Progenitor cell of endocrine pancreas (in vitro differentiated cells): ENCODE measurements around the gene FMO5. TPM values are rescaled to one million over a fixed set of nuclear protein-coding genes. Genes with fewer than 3 reads are reported as not detected.
"Not testable (repeated sequence)": the region's sequence is repeated elsewhere in the genome, so short reads cannot be mapped to it uniquely, and the experiment has no call there.

Experiments used
- DNase-seq: peaks from one replicate; pipeline ENCODE4 v3.0.0; 2021; ENCODE audit warnings: low spot score; ENCODE audit not compliant: unreplicated experiment
- H3K27ac Mint-ChIP-seq: 2 replicates; pipeline ENCODE4 v1.8.0; 2021; ENCODE audit warnings: mild to moderate bottlenecking, moderate library complexity, mixed read lengths
- H3K27me3 Mint-ChIP-seq: 2 replicates; pipeline ENCODE4 v1.8.0; 2021; ENCODE audit warnings: mixed read lengths
- H3K36me3 Mint-ChIP-seq: 2 replicates; pipeline ENCODE4 v1.8.0; 2022; ENCODE audit warnings: mixed read lengths; ENCODE audit not compliant: insufficient read depth
- H3K4me1 Mint-ChIP-seq: 2 replicates; pipeline ENCODE4 v1.8.0; 2021; ENCODE audit warnings: low read depth, mixed read lengths
- H3K4me3 Mint-ChIP-seq: 2 replicates; pipeline ENCODE4 v1.8.0; 2021; ENCODE audit warnings: low read depth, mild to moderate bottlenecking, moderate library complexity, mixed read lengths
- H3K9me3 Mint-ChIP-seq: 2 replicates; pipeline ENCODE4 v1.8.0; 2021; ENCODE audit warnings: low read depth, mixed read lengths
- total RNA-seq: library from RNA; stranded (reverse); gene quantifications from 2 replicates; pipeline ENCODE4 v1.2.1, GENCODE V29; 2021
- TF ChIP-seq, protein P1 (sequence below): fragments of 200-600 bp; sonication (generic); IDR thresholded peaks from one replicate; pipeline ENCODE4 v1.5.0; 2021; ENCODE audit warnings: antibody characterized with exemption, mild to moderate bottlenecking; ENCODE audit not compliant: unreplicated experiment

The FMO5 gene
- total RNA-seq, 1 donor from 2014 or later = 5.0 TPM

DNA sequence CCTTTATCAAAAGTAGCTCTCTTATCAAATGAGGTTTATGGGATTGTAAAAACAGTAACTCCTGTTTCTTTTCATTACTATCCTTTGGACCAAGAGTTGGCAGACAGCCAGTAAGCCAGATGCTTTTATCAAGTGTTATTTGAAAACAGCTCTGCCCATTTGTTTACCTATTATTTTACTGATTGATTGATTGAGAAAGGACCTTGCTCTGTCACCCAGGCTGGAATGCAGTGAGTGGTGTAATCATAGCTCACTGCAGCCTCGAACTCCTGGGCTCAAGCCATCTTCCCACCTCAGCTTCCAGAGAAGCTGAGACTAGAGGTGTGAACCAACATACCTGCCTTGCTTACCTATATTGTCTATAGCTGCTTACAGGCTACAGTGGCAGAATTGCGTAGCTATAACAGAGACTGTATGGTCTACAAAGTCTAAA lies 56.5 kb downstream of the FMO5 start:
- H3K27me3 Mint-ChIP-seq = no peaks in the 10 kb centered on the region
- peaks cover 37% of the 10 kb centered on the region for H3K4me1 Mint-ChIP-seq
- H3K36me3 Mint-ChIP-seq = peaks cover 12% of the 10 kb centered on the region
- TF ChIP-seq, protein P1, sequence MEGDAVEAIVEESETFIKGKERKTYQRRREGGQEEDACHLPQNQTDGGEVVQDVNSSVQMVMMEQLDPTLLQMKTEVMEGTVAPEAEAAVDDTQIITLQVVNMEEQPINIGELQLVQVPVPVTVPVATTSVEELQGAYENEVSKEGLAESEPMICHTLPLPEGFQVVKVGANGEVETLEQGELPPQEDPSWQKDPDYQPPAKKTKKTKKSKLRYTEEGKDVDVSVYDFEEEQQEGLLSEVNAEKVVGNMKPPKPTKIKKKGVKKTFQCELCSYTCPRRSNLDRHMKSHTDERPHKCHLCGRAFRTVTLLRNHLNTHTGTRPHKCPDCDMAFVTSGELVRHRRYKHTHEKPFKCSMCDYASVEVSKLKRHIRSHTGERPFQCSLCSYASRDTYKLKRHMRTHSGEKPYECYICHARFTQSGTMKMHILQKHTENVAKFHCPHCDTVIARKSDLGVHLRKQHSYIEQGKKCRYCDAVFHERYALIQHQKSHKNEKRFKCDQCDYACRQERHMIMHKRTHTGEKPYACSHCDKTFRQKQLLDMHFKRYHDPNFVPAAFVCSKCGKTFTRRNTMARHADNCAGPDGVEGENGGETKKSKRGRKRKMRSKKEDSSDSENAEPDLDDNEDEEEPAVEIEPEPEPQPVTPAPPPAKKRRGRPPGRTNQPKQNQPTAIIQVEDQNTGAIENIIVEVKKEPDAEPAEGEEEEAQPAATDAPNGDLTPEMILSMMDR = no peak
- no peaks in the 10 kb centered on the region for H3K9me3 Mint-ChIP-seq
- H3K27ac Mint-ChIP-seq = peak overlapping the region; percentile 47
- DNase-seq = no peak
- H3K4me3 Mint-ChIP-seq = no peak overlapping the region

DNA sequence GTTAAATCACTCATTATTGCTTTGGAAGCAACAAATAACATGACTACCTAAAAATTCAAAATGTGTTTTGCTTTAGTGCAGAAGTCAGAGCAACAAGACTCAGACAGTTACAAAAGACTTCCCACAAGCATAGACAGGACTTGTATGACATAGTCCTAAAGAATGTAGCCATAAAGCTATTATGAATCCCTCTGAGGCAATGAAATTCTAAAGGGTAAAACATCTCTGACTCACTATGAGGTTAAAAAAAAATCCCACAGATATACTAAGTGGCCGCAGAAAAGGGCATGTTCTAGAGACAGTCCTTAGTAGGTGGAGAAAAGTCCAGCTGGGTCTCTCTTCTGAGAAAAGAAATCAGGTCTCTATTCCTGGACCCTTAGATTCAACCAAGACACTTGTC lies 57.8 kb downstream of the FMO5 start:
- H3K27me3 Mint-ChIP-seq = no peaks in the 10 kb centered on the region
- TF ChIP-seq, protein P1 = no peak
- H3K9me3 Mint-ChIP-seq = no peaks in the 10 kb centered on the region
- H3K27ac Mint-ChIP-seq = no peak overlapping the region
- no peak for DNase-seq
- peaks cover 31% of the 10 kb centered on the region for H3K4me1 Mint-ChIP-seq
- H3K36me3 Mint-ChIP-seq = peaks cover 15% of the 10 kb centered on the region
- H3K4me3 Mint-ChIP-seq = no peak overlapping the region

DNA sequence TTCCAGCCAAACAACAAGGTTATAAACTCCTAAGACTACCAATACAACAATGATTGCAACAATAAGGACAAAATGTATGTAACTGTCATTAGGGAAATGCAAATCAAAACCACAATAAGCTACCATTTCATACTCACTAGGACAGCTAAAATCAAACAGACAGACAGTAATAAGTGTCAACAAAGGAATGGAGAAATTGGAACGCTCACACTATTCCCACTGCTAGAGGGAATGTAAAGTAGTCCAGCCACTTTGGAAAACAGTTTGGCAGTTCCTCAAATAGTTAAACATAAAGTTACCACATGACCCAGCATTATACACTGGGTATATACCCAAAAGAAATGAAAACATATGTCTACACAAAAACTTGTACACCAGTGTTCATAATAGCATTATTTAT lies 62.1 kb downstream of the FMO5 start:
- no peak overlapping the region for H3K27ac Mint-ChIP-seq
- peaks cover 1% of the 10 kb centered on the region for H3K4me1 Mint-ChIP-seq
- TF ChIP-seq, protein P1 = no peak
- peaks cover 32% of the 10 kb centered on the region for H3K36me3 Mint-ChIP-seq
- DNase-seq = no peak
- H3K27me3 Mint-ChIP-seq = no peaks in the 10 kb centered on the region
- H3K9me3 Mint-ChIP-seq = no peaks in the 10 kb centered on the region
- H3K4me3 Mint-ChIP-seq = no peak overlapping the region

DNA sequence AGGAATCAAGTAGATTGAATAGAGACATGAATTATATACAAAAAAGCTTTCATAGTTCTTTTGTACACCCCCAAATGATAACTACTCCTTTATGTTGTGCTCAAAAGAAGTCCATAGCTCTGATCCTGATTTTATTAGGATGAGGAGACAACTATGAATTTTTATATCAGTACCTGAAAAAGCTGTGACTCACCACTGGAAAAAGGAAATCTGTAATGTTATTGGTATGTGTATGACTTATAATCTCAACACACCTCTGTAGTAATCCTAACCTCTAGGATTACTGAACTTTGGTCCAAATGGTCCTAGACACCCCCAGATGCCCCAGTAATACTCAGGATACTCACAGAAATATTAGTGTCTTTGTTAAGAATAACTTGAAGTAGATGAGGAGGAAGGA lies 63.0 kb downstream of the FMO5 start:
- no peaks in the 10 kb centered on the region for H3K9me3 Mint-ChIP-seq
- no peak for DNase-seq
- TF ChIP-seq, protein P1 = no peak
- H3K27me3 Mint-ChIP-seq = no peaks in the 10 kb centered on the region
- H3K27ac Mint-ChIP-seq = no peak overlapping the region
- peaks cover 40% of the 10 kb centered on the region for H3K36me3 Mint-ChIP-seq
- H3K4me1 Mint-ChIP-seq = peaks cover 6% of the 10 kb centered on the region
- no peak overlapping the region for H3K4me3 Mint-ChIP-seq

DNA sequence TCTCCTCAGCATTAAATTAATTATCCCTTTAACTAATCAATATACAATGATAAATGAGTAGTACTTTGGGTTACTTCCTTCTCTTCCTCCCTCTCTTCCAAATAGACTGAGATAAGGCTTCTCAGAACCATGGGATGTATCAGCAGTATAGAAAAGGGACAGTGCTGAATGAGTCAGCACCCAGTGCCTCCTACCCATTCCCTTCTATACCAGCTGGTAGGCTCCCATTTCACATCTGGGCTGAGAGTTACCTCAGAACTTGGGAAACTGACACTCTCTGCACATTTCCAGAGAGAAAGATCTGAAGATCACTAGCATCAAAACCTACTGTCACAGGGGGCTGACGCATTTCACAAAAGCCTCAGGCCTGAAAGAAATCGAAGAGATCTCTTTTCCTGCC lies 68.0 kb downstream of the FMO5 start:
- H3K9me3 Mint-ChIP-seq = not testable (repeated sequence)

DNA sequence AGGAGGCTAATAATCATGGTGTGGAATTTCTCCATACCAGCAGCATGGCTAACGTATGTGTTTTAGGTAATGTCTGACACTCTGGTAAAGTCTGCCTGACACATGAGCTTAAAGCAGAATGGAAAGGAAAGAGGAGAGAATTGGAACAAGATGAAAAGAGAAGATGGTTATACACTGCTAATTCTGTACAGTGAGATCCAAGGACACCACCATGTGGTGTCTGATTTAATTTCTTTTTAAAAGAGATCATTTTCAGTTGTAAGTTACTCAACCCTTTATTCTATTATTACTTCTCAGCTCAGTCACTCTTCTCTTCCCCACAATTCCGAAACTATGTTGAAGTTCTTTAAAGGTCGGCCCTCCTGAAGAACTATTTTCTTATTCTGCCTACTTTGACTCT lies 68.5 kb downstream of the FMO5 start:
- DNase-seq = no peak
- Mint-ChIP-seq H3K27ac (no peak overlapping the region), H3K9me3 (no peaks in the 10 kb centered on the region), H3K4me1 (peaks cover 9% of the 10 kb centered on the region), H3K27me3 (no peaks in the 10 kb centered on the region), H3K36me3 (peaks cover 38% of the 10 kb centered on the region), H3K4me3 (no peak overlapping the region)
- TF ChIP-seq, protein P1 = no peak

More for the DNA sequence above, 68.0 kb downstream of the FMO5 start:
- H3K27me3 Mint-ChIP-seq, H3K4me3 Mint-ChIP-seq, H3K4me1 Mint-ChIP-seq, DNase-seq, H3K27ac Mint-ChIP-seq: not testable (repeated sequence)
- peaks cover 37% of the 10 kb centered on the region for H3K36me3 Mint-ChIP-seq
